NB4 (cell line): ENCODE results near the gene PPIL1.

Experiments used
- DNase-seq: peaks from one replicate; pipeline ENCODE4 v3.0.0; 2010; ENCODE audit warnings: low read depth
- H3K4me3 ChIP-seq: one replicate; pipeline ENCODE4 v1.5.1; 2011; ENCODE audit warnings: mild to moderate bottlenecking, low read depth, low read length, moderate library complexity
- MYC ChIP-seq: IDR thresholded peaks from 2 replicates; pipeline ENCODE4 v1.6.1; 2011; ENCODE audit warnings: low read depth, low read length
- POLR2A ChIP-seq: IDR thresholded peaks from 2 replicates; pipeline ENCODE4 v1.6.1; 2011; ENCODE audit warnings: mild to moderate bottlenecking; ENCODE audit not compliant: insufficient read length; ENCODE audit errors: extremely low read depth
- TF ChIP-seq, protein P1 (sequence below): IDR thresholded peaks from 2 replicates; pipeline ENCODE4 v1.6.1; 2011; ENCODE audit warnings: low read depth, low read length
- TF ChIP-seq, protein P2 (sequence below): IDR thresholded peaks from one replicate; pipeline ENCODE4 v1.5.1; 2012; ENCODE audit warnings: low read depth, low read length

The PPIL1 gene

DNA sequence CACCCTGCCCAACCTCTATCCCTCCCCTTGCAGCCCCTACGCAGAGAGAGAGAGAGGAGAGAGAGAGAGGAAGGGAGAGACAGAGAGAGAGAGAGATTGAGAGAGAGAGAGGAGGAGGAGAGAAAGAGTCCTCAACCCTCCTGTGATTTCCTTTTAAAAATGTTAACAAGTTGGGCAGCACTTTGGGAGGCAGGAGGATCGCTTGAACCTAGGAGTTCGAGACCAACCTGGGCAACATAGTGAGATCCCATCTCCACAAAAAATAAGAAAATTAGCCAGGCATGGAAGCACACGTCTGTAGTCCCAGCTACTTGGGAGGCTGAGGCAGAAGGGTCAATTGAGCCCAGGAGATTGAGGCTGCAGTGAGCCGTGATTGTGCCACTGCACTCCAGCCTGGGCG is 65.4 kb downstream of the PPIL1 start:
- no peak for TF ChIP-seq POLR2A
- TF ChIP-seq MYC, result no peak
- TF ChIP-seq, protein P1, sequence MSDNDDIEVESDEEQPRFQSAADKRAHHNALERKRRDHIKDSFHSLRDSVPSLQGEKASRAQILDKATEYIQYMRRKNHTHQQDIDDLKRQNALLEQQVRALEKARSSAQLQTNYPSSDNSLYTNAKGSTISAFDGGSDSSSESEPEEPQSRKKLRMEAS, result no peak
- TF ChIP-seq, protein P2, sequence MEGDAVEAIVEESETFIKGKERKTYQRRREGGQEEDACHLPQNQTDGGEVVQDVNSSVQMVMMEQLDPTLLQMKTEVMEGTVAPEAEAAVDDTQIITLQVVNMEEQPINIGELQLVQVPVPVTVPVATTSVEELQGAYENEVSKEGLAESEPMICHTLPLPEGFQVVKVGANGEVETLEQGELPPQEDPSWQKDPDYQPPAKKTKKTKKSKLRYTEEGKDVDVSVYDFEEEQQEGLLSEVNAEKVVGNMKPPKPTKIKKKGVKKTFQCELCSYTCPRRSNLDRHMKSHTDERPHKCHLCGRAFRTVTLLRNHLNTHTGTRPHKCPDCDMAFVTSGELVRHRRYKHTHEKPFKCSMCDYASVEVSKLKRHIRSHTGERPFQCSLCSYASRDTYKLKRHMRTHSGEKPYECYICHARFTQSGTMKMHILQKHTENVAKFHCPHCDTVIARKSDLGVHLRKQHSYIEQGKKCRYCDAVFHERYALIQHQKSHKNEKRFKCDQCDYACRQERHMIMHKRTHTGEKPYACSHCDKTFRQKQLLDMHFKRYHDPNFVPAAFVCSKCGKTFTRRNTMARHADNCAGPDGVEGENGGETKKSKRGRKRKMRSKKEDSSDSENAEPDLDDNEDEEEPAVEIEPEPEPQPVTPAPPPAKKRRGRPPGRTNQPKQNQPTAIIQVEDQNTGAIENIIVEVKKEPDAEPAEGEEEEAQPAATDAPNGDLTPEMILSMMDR, result no peak
- DNase-seq, result no peak

DNA sequence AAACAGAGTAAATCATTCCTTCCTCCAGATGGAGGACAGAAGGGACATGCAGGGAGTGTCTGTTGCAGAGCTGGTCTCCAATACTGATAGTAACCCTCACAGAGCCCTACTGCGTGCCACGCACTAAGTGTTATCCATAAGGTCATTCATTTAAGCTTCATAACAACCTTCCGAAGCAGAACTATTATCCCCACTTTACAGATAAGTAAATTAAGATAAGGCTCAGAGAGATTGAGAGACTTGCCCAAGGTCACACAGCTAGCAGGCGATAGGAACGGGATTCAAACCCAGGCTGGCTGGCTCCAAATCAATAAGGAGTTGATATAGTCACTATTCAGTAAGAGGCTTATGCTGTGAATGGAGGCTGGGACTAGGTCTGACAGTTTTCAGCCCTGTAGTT is 66.0 kb downstream of the PPIL1 start:
- TF ChIP-seq, protein P1, result no peak
- no peak for TF ChIP-seq POLR2A
- H3K4me3 ChIP-seq, result no peak overlapping the region
- no peak for DNase-seq

More for the DNA sequence above, 65.4 kb downstream of the PPIL1 start:
- H3K4me3 ChIP-seq, result no peak overlapping the region

DNA sequence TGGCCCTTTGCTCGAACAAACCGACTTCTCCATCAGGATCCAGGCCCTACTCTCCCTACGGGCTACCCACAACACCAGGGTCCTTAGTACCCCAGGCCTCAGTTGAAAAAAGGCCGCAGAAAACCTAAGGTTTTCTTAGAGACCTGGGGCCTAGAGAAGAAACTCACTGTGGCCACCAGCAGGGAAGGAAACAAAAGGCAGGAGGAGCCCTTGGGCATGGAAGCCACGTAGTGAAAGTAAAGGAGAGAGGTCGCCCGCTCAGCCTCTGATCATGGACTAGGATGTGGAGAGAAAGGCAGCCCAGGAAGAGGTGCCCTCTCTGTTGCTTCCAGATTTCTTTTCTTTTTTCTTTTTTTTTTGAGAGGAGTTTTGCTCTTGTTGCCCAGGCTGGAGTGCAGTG is 66.9 kb downstream of the PPIL1 start:
- TF ChIP-seq MYC (no peak), POLR2A (no peak)
- TF ChIP-seq, protein P2, result no peak
- TF ChIP-seq, protein P1, result no peak

DNA sequence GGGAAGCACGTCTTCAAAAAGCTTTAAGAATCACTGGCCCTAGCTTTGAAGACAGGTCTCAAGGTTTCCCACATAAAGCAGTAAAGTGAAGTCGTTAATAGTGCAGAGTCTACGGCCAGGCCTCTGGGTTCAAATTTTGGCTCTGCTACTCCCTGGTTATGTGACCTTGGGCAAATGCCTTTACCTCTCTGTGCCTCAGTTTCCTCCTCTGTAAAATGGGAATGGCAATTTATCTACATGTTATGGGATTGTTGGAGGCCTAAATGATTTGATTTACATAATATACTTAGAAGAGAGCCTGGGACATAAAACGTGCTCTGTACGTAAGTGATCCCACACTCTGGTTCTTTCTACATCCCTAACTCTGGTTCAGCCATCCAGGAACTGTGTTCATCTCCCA is 67.5 kb downstream of the PPIL1 start:
- TF ChIP-seq POLR2A, result no peak
- TF ChIP-seq, protein P1, result no peak
- no peak overlapping the region for H3K4me3 ChIP-seq
- no peak for DNase-seq

More for the DNA sequence above, 66.9 kb downstream of the PPIL1 start:
- no peak for DNase-seq
- H3K4me3 ChIP-seq, result no peak overlapping the region

DNA sequence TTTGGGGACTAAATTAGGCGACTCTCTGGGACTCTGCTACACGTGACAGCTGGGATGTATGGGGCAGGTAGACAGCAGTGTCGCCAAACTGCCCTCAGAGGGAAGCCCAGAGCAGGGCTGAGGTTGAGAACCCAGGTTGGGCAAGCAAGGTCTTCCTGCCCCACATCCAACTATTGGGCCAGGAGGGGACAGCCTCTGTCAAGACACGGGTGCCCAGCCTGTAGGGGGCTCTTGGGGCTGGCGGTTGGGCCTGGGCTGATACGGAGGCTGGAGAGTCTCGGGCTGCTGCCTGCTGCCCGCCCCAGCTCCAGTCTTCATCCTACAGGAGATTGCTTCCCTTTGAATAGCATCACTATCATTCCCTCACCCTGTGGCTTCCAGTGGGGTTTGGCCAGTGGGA is 68.7 kb downstream of the PPIL1 start:
- DNase-seq, result no peak
- TF ChIP-seq, protein P2, result no peak
- TF ChIP-seq, protein P1, result no peak
- TF ChIP-seq MYC (no peak), POLR2A (no peak)
- no peak overlapping the region for H3K4me3 ChIP-seq

DNA sequence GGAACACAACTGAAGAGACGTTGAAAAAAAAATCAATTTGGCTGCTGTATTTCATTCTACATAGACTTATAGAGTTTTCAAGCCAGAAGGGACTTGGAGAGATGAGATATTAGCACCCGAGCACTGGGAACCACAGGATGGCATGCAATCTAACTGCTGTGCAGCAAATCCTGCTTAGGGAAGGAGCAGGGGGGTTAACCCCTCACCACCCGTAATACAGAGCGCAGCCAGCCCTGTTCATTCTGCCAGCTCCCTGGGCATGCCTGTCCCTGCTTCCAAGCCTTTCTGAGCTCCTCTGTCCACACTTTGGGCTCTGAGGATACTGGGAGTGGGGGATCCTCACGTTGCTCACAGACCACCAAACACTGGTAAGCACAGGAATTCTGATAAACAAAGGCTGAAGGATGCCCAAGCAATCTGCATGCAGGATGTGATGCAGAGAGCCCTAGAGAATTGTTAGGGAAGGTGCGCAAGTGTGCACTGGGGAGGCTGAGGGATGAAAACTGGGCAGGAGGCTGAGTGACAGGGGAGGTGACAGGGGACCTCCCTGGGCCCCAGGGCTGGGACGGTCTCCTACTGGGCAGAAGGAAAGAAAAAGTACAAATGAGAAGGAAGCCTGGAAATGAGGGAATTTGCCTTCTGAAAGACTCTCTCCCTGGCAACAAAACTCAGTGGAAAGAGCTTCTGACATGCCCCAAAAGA is 69.4 kb downstream of the PPIL1 start:
- DNase-seq, result no peak
- TF ChIP-seq, protein P1, result no peak
- TF ChIP-seq MYC (no peak), POLR2A (no peak)
- H3K4me3 ChIP-seq, result no peak overlapping the region
